GM19238 (cell line): ENCODE measurements around the gene ISOC2.
"Not testable (repeated sequence)": the region's sequence is repeated elsewhere in the genome, so short reads cannot be mapped to it uniquely, and the experiment has no call there.

Experiments used
- DNase-seq: peaks from one replicate; pipeline ENCODE4 v3.0.0; 2011; ENCODE audit warnings: low spot score; ENCODE audit not compliant: insufficient read length

ISOC2 gene

GRCh38 chr19:55461259-55461973, at the start of gene ISOC2:
ISOC2 (minus strand) TSS chr19:55461642; CDS start chr19:55456486, 5,156 bp downstream.
- peak; percentile 100 for DNase-seq

GRCh38 chr19:55508120-55508519, 46.7 kb upstream of the ISOC2 start:
- DNase-seq = no peak

GRCh38 chr19:55504981-55505380, 43.5 kb upstream of the ISOC2 start:
- no peak for DNase-seq

- DNase-seq = no peak
These were observed 42.8 kb upstream of the ISOC2 start for GRCh38 chr19:55504252-55504603.

- DNase-seq = peak; percentile 99
These were observed 42.2 kb upstream of the ISOC2 start for GRCh38 chr19:55503502-55504251.

- no peak for DNase-seq
These were observed 41.7 kb upstream of the ISOC2 start for GRCh38 chr19:55503157-55503501.

GRCh38 chr19:55502197-55502952, 40.9 kb upstream of the ISOC2 start:
- no peak for DNase-seq

- DNase-seq = no peak
These were observed 39.0 kb upstream of the ISOC2 start for GRCh38 chr19:55500368-55500952.

- no peak for DNase-seq
These were observed 36.9 kb upstream of the ISOC2 start for GRCh38 chr19:55498246-55498840.

- DNase-seq = no peak
These were observed 36.3 kb upstream of the ISOC2 start for GRCh38 chr19:55497763-55498162.

- not testable (repeated sequence) for DNase-seq
These were observed 35.4 kb upstream of the ISOC2 start for GRCh38 chr19:55496820-55497219.

GRCh38 chr19:55495646-55496349, 34.4 kb upstream of the ISOC2 start:
- DNase-seq = no peak

- DNase-seq = no peak
These were observed 32.8 kb upstream of the ISOC2 start for GRCh38 chr19:55494172-55494761.

GRCh38 chr19:55493645-55494171, 32.3 kb upstream of the ISOC2 start:
- no peak for DNase-seq

GRCh38 chr19:55493052-55493644, 31.7 kb upstream of the ISOC2 start:
- DNase-seq = no peak

- no peak for DNase-seq
These were observed 31.0 kb upstream of the ISOC2 start for GRCh38 chr19:55492362-55492944.

- no peak for DNase-seq
These were observed 30.3 kb upstream of the ISOC2 start for GRCh38 chr19:55491546-55492360.
